Tongue (tissue), 2 donors: ENCODE results near the gene UPK1A. TPM values are rescaled to one million over a fixed set of nuclear protein-coding genes. Genes with fewer than 3 reads are reported as not detected.
A peak's percentile ranks its signal among the peaks of the same experiment; 100 is the strongest.
"Not testable (repeated sequence)": the region's sequence is repeated elsewhere in the genome, so short reads cannot be mapped to it uniquely, and the experiment has no call there.

Experiments
- DNase-seq: peaks from one replicate; pipeline ENCODE4 v3.0.0-alpha.2; 2015
- total RNA-seq: library from RNA; depleted of rRNA; stranded (reverse); fragments of >200 nt; gene quantifications from one replicate; pipeline ENCODE4 v1.2.3, GENCODE V29; 2014

The UPK1A gene
- total RNA-seq, 1 donor from 2014 or later: not detected

DNA sequence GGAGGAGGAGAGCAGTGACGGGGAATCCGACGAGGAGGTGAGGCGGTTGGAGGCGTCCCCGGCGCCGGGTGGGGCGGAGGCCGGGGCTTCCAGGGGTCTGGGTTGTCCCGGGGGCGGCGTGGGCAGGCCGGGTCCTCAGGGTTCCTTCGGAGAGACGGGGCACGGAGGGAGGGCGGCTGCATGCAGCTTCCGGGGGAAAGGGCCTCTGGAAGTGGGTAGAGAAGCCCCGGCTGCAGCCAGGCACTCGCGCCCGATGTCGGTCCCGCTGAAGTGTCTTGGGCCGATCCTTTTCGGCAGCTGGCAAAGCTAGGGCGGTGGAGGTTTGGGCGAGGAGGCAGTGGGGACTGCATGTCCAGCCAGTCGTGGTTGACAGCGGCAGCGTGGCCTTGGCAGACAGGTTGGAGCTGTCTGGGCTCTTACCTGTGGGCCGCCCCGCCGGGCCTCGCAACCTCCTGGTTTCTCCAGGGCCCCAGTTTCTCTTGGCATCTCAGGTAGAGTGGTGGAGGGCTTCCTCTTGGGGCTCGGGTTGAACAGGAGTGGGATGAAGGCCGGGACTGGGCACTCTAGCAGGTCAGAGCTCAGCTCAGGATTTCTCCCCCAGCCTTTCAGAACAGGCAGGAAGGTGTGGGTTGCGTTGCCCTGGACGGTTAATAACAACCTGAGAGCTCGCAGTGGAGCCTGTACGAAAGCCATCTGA is 52.2 kb downstream of the UPK1A start:
- DNase-seq: peak; percentile 38

- no peak for DNase-seq
These were observed 53.3 kb downstream of the UPK1A start for GRCh38 chr19:35719402-35720162.

GRCh38 chr19:35720163-35720524 is 53.8 kb downstream of the UPK1A start:
- no peak for DNase-seq

- no peak for DNase-seq
These were observed 54.3 kb downstream of the UPK1A start for GRCh38 chr19:35720648-35721047.

GRCh38 chr19:35721374-35721773 is 55.1 kb downstream of the UPK1A start:
- no peak for DNase-seq

DNA sequence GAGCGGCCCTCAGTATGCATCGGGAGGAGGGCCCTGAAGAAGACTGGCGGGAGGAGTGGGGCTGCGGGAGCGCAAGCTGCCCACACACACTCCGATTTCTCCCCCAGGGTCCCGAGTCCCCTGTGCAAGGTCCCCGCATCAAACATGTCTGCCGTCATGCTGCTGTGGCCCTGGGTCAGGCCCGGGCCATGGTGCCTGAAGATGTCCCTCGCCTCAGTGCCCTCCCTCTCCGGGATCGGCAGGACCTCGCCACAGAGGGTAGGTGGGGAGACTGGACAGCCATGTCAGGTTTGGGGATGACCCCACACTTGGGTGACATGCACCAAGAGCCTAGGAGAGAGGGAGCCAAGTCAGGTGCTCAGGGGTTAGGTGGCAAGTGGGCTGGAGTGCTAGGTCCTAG is 56.1 kb downstream of the UPK1A start:
- DNase-seq: no peak

- no peak for DNase-seq
These were observed 56.6 kb downstream of the UPK1A start for GRCh38 chr19:35722897-35723296.

DNA sequence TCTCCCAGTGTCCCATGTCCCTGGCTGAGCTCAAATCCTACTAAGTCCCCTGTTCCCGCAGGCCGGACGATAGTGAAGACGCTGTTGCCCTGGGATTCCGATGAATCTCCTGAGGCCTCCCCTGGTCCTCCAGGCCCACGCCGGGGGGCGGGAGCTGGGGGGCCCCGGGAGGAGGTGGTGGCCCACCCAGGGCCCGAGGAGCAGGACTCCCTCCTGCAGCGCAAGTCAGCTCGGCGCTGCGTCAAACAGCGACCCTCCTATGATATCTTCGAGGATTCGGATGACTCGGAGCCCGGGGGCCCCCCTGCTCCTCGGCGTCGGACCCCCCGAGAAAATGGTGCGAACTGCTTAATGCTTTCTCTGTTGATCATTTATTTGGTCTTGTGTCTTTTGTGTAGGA is 57.4 kb downstream of the UPK1A start:
- DNase-seq: no peak

DNA sequence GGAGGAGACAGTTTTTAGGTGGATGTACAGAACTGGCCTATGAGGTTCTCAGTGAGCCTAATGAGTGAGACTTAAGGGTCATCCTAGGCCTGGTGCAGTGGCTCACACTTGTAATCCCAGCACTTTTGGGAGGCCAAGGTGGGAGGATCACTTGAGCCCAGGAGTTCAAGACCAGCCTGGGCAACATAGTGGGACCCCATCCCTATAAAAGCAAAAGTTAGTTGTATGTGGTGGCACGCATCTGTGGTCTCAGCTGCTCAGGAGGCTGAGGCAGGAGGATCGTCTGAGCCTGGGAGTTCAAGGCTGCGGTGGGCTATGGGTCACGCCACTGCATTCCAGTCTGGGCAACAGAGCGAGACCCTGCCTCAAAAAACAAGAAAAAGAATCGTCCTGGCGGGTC is 57.8 kb downstream of the UPK1A start:
- DNase-seq: not testable (repeated sequence)

- DNase-seq: no peak
These were observed 58.2 kb downstream of the UPK1A start for GRCh38 chr19:35724560-35724959.

GRCh38 chr19:35725216-35725861 is 59.0 kb downstream of the UPK1A start:
- DNase-seq: no peak

DNA sequence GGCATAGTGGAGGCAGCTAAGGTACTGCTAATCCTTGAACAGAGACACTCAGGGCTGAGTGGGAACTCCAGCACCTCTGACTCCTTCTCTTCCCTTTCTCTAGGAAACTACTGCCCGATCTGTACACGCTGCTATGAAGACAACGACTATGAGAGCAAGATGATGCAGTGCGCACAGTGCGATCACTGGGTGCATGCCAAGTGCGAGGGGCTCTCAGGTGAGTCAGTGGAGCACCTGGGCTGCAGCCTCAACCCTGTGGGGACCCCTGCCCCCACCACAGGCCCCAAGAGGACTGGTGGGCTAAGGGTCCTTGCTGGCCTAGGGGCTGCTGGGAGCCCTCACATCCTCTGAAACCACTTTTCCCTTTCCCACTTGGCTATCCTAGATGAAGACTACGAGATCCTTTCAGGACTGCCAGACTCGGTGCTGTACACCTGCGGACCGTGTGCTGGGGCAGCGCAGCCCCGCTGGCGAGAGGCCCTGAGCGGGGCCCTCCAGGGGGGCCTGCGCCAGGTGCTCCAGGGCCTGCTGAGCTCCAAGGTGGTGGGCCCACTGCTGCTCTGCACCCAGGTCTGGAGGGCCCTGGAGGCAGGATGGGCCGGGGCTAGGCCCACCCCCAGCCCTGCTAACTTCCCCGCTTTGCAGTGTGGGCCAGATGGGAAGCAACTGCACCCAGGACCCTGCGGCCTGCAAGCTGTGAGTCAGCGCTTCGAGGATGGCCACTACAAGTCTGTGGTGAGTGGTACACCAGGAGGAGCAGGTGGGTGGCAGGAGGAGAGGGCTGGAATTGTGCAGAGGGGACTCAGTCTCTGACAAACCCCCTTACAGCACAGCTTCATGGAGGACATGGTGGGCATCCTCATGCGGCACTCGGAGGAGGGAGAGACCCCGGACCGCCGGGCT is 61.0 kb downstream of the UPK1A start:
- DNase-seq: no peak

Other genes with a start within 250 kb of the UPK1A start
- 15.6 TPM for gene FFAR2, start 218.3 kb upstream of the UPK1A start, total RNA-seq
- 9.6 TPM for gene KRTDAP, start 176.1 kb upstream of the UPK1A start, total RNA-seq
- gene DMKN, start 152.9 kb upstream of the UPK1A start, total RNA-seq: 25.7 TPM
- gene SBSN, start 138.2 kb upstream of the UPK1A start, total RNA-seq: 15.6 TPM
- gene GAPDHS, start 133.1 kb upstream of the UPK1A start, total RNA-seq: not detected
- 30.6 TPM for gene TMEM147, start 120.9 kb upstream of the UPK1A start, total RNA-seq
- gene ATP4A, start 102.9 kb upstream of the UPK1A start, total RNA-seq: not detected
- not detected for gene PMIS2, start 80.3 kb upstream of the UPK1A start, total RNA-seq
- gene HAUS5, start 53.8 kb upstream of the UPK1A start, total RNA-seq: 10.8 TPM
- gene RBM42, start 37.5 kb upstream of the UPK1A start, total RNA-seq: 39.9 TPM
- not detected for gene ETV2, start 24.8 kb upstream of the UPK1A start, total RNA-seq
- 440 TPM for gene COX6B1, start 18.2 kb upstream of the UPK1A start, total RNA-seq
- not detected for gene ZBTB32, start 38.0 kb downstream of the UPK1A start, total RNA-seq
- 13.1 TPM for gene KMT2B, start 51.5 kb downstream of the UPK1A start, total RNA-seq
- 2.3 TPM for gene IGFLR1, start 75.9 kb downstream of the UPK1A start, total RNA-seq
- gene U2AF1L4, start 78.9 kb downstream of the UPK1A start, total RNA-seq: 11.3 TPM
- gene PSENEN, start 79.1 kb downstream of the UPK1A start, total RNA-seq: 4.2 TPM
- gene LIN37, start 82.1 kb downstream of the UPK1A start, total RNA-seq: 6.7 TPM
- 152 TPM for gene HSPB6, start 90.5 kb downstream of the UPK1A start, total RNA-seq
- 4.4 TPM for gene PROSER3, start 91.7 kb downstream of the UPK1A start, total RNA-seq
- 26.3 TPM for gene ARHGAP33, start 109.0 kb downstream of the UPK1A start, total RNA-seq
- not detected for gene PRODH2, start 146.3 kb downstream of the UPK1A start, total RNA-seq
- not detected for gene NPHS1, start 186.0 kb downstream of the UPK1A start, total RNA-seq
- gene KIRREL2, start 190.4 kb downstream of the UPK1A start, total RNA-seq: 0.51 TPM
- gene APLP1, start 202.1 kb downstream of the UPK1A start, total RNA-seq: 6.3 TPM
- 2.5 TPM for gene NFKBID, start 234.0 kb downstream of the UPK1A start, total RNA-seq
- gene HCST, start 236.0 kb downstream of the UPK1A start, total RNA-seq: not detected
- 3.6 TPM for gene TYROBP, start 241.8 kb downstream of the UPK1A start, total RNA-seq